ENCODE measurements around the gene FBP1.

Gene FBP1

GRCh38 chr9:94655739-94656138, 16.4 kb upstream of the FBP1 start:
- DNase-seq, result no peak

- no peak for DNase-seq
Observed at GRCh38 chr9:94654165-94654894, 15.0 kb upstream of the FBP1 start.

GRCh38 chr9:94650949-94651348, 11.6 kb upstream of the FBP1 start:
- no peak for DNase-seq

- no peak for DNase-seq
Observed at GRCh38 chr9:94649100-94649819, 9.9 kb upstream of the FBP1 start.

GRCh38 chr9:94648185-94648584, 8.9 kb upstream of the FBP1 start:
- no peak for DNase-seq

- DNase-seq, result no peak
Observed at GRCh38 chr9:94645901-94646300, 6.6 kb upstream of the FBP1 start.

- no peak for DNase-seq
Observed at GRCh38 chr9:94644543-94644942, 5.2 kb upstream of the FBP1 start.

- no peak for DNase-seq
Observed at GRCh38 chr9:94643741-94644140, 4.4 kb upstream of the FBP1 start.

- no peak for DNase-seq
Observed at GRCh38 chr9:94643176-94643575, 3.9 kb upstream of the FBP1 start.

- no peak for DNase-seq
Observed at GRCh38 chr9:94642501-94642900, 3.2 kb upstream of the FBP1 start.

GRCh38 chr9:94639999-94640376, 670 bp upstream of the FBP1 start:
- no peak for DNase-seq

GRCh38 chr9:94638335-94639060, 820 bp downstream of the FBP1 start:
- no peak for DNase-seq

- no peak for DNase-seq
Observed at GRCh38 chr9:94632737-94633136, 6.6 kb downstream of the FBP1 start.

- DNase-seq, result no peak
Observed at GRCh38 chr9:94631599-94631998, 7.7 kb downstream of the FBP1 start.

- no peak for DNase-seq
Observed at GRCh38 chr9:94630833-94631232, 8.5 kb downstream of the FBP1 start.

GRCh38 chr9:94630281-94630680, 9.0 kb downstream of the FBP1 start:
- no peak for DNase-seq

GRCh38 chr9:94627287-94627686, 12.0 kb downstream of the FBP1 start:
- DNase-seq, result no peak

GRCh38 chr9:94625835-94626234, 13.5 kb downstream of the FBP1 start:
- DNase-seq, result no peak

GRCh38 chr9:94624629-94625028, 14.7 kb downstream of the FBP1 start:
- DNase-seq, result no peak

GRCh38 chr9:94623253-94623652, 16.1 kb downstream of the FBP1 start:
- no peak for DNase-seq

GRCh38 chr9:94622087-94622800, 17.1 kb downstream of the FBP1 start:
- DNase-seq, result no peak

GRCh38 chr9:94619026-94619425, 20.3 kb downstream of the FBP1 start:
- no peak for DNase-seq

- DNase-seq, result no peak
Observed at GRCh38 chr9:94613003-94613402, 26.3 kb downstream of the FBP1 start.

Data from cortex of kidney (tissue), 1 donor.